Measurements from ENCODE around the gene ASMTL.
"Not testable (repeated sequence)": the region's sequence is repeated elsewhere in the genome, so short reads cannot be mapped to it uniquely, and the experiment has no call there.

Gene ASMTL

DNA sequence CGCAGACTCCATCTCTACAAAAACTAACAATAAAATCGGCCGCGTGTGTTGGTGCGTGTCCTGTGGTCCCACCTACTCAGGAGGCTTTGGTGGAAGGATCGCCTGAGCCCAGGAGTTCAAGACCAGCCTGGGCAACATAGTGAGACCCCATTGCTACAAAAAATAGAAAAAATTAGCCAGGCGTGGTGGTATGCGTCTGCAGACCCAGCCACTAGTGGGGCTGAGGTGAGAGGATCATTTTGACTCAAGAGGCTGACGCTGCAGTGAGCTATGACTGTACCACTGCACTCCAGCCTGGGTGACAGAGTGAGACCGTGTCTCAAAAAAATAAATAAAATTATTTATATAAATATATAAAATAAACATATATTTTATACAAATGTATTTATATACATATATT lies 22.3 kb downstream of the ASMTL start:
- TF ChIP-seq OSR1 (CRISPR knock-in tag; IDR thresholded peaks at IDR 0.05) (no peak), ESRRG (CRISPR knock-in tag; IDR thresholded peaks at IDR 0.05) (no peak), RARB (CRISPR knock-in tag; IDR thresholded peaks at IDR 0.05) (no peak), ZFP3 (CRISPR knock-in tag; IDR thresholded peaks at IDR 0.05) (no peak), ZFP30 (CRISPR knock-in tag; IDR thresholded peaks at IDR 0.05) (no peak), ZC3H10 (CRISPR knock-in tag; IDR thresholded peaks at IDR 0.05) (no peak), ARNTL (CRISPR knock-in tag; IDR thresholded peaks at IDR 0.05; ENCODE audit: borderline replicate concordance, low read depth) (no peak), SNAI2 (CRISPR knock-in tag; IDR thresholded peaks at IDR 0.05) (no peak), GLIS3 (CRISPR knock-in tag; IDR thresholded peaks at IDR 0.05) (no peak), TCF4 (CRISPR knock-in tag; IDR thresholded peaks at IDR 0.05; ENCODE audit: borderline replicate concordance) (no peak)
- TF ChIP-seq, protein P1, sequence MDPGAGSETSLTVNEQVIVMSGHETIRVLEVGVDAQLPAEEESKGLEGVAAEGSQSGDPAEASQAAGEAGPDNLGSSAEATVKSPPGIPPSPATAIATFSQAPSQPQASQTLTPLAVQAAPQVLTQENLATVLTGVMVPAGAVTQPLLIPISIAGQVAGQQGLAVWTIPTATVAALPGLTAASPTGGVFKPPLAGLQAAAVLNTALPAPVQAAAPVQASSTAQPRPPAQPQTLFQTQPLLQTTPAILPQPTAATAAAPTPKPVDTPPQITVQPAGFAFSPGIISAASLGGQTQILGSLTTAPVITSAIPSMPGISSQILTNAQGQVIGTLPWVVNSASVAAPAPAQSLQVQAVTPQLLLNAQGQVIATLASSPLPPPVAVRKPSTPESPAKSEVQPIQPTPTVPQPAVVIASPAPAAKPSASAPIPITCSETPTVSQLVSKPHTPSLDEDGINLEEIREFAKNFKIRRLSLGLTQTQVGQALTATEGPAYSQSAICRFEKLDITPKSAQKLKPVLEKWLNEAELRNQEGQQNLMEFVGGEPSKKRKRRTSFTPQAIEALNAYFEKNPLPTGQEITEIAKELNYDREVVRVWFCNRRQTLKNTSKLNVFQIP (CRISPR knock-in tag; IDR thresholded peaks at IDR 0.05; ENCODE audit: borderline replicate concordance, low read depth) = no peak
- ATAC-seq = no peak

DNA sequence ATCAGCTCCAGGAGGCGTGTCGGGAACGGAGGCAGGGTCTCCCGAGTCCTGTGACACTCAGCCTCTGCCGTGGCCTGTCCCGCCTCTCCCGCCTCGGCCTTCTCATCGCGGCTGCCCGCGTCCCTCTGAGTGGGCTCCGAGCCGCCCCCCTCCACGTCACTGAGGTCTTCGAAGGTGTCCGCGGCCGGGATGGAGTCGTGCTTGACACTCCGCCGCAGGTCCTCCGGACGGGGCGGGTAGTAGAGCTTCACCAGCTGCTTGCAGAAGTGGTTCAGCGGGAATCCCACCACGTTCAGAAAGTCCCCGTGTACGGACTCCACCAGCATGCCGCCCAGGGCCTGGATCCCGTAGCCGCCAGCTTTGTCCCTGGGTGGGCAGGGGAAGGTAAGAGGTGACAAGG lies 25.0 kb downstream of the ASMTL start:
- no peak for ATAC-seq
- TF ChIP-seq ZNF8 (CRISPR knock-in tag; IDR thresholded peaks at IDR 0.05) (no peak), ZFP30 (CRISPR knock-in tag; IDR thresholded peaks at IDR 0.05) (no peak), ZC3H10 (CRISPR knock-in tag; IDR thresholded peaks at IDR 0.05) (no peak), ESRRG (CRISPR knock-in tag; IDR thresholded peaks at IDR 0.05) (no peak), BACH2 (CRISPR knock-in tag; IDR thresholded peaks at IDR 0.05; ENCODE audit: borderline replicate concordance) (no peak)

DNA sequence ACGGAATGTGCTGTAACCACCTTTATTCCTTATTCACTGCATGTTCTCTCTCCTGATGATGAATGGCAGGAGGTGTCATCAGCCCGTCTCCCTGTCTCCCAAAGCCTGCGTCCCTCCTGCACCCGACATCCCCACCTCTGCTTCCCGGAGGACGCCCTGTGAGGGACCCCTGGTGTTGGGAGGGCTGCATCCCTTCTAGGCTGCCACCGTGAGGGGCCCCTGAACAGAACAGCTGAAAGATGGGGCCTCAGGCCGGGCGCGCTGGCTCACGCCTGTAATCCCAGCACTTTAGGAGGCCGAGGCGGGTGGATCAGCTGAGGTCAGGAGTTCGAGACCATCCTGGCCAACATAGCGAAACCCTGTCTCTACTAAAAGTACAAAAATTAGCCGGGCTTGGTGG lies 26.4 kb downstream of the ASMTL start:
- ATAC-seq = not testable (repeated sequence)

DNA sequence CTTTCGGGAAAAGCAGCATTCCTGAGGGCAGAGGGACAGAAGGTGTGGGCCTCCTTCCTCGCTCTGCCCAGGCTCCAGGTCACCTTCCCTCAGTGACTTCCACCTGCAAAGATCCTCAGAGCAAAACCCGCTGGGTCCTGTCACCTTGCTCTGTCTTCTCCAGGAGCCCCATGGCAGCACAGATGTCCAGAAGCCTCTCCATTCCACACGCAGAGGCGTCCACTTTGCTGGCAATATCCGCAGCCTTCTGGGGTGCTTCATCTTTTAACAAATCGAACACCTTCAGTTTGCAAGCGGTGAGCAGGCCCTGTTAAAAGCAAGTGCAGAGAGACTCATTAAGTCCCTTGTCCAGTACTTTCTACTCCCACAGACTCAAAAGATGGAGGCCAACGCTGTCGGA lies 27.3 kb downstream of the ASMTL start:
- TF ChIP-seq, protein P1 (CRISPR knock-in tag; IDR thresholded peaks at IDR 0.05; ENCODE audit: borderline replicate concordance, low read depth) = no peak
- TF ChIP-seq, protein P2, sequence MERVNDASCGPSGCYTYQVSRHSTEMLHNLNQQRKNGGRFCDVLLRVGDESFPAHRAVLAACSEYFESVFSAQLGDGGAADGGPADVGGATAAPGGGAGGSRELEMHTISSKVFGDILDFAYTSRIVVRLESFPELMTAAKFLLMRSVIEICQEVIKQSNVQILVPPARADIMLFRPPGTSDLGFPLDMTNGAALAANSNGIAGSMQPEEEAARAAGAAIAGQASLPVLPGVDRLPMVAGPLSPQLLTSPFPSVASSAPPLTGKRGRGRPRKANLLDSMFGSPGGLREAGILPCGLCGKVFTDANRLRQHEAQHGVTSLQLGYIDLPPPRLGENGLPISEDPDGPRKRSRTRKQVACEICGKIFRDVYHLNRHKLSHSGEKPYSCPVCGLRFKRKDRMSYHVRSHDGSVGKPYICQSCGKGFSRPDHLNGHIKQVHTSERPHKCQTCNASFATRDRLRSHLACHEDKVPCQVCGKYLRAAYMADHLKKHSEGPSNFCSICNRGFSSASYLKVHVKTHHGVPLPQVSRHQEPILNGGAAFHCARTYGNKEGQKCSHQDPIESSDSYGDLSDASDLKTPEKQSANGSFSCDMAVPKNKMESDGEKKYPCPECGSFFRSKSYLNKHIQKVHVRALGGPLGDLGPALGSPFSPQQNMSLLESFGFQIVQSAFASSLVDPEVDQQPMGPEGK (CRISPR knock-in tag; IDR thresholded peaks at IDR 0.05; ENCODE audit: borderline replicate concordance) = no peak
- no peak for TF ChIP-seq CSDC2 (CRISPR knock-in tag; IDR thresholded peaks at IDR 0.05)
- TF ChIP-seq ZC3H10 (CRISPR knock-in tag; IDR thresholded peaks at IDR 0.05) = no peak
- no peak for TF ChIP-seq ZFP30 (CRISPR knock-in tag; IDR thresholded peaks at IDR 0.05)
- no peak for ATAC-seq

DNA sequence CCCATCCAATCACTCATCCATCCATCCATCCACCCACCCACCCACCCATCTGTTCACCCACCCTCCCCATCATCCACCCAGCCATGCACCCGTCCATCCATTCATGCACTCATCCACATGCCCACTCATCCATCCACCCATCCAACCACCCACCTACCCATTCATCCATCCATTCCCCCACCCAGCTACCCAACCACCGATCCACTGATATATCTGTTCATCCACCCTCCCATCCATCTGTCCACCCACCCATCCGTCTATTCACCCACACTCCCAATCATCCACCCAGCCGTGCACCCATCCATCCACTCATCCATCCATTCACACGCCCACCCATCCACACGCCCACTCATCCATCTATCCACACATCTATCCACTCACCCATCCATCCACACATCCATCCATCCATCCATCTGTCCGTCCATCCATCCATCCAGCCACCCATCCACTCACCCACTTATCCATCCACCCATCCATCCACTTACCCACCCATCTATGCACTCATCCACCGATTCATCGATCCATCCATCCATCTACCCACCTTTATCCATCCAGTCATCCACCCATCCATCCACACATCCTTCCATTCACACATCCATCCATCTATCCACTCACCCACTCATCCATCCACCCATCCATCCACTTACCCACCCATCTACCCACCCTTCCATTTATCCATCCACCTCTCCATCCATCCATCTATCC lies 28.4 kb downstream of the ASMTL start:
- TF ChIP-seq ZFP3 (CRISPR knock-in tag; IDR thresholded peaks at IDR 0.05) = no peak
- ATAC-seq = no peak

DNA sequence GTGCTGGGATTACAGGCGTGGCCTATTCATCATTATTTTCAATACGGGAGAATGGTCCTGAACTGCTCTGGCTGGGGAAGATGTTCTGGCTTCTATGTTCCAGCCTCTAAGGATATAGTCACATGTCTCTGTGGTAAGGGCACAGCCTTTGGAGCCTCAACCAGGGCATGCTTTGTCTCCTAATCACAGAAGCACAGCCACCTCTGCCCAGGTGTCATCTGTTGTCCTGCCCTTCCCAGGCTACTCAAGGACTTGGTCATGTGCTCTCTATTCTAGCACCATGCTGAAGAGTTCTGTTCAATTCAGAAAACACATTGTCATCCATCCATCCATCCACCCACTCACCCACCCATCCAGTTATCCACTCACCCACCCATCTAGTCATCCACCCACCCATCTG lies 29.5 kb downstream of the ASMTL start:
- no peak for ATAC-seq
- TF ChIP-seq, protein P3, sequence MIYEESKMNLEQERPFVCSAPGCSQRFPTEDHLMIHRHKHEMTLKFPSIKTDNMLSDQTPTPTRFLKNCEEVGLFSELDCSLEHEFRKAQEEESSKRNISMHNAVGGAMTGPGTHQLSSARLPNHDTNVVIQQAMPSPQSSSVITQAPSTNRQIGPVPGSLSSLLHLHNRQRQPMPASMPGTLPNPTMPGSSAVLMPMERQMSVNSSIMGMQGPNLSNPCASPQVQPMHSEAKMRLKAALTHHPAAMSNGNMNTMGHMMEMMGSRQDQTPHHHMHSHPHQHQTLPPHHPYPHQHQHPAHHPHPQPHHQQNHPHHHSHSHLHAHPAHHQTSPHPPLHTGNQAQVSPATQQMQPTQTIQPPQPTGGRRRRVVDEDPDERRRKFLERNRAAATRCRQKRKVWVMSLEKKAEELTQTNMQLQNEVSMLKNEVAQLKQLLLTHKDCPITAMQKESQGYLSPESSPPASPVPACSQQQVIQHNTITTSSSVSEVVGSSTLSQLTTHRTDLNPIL (CRISPR knock-in tag; IDR thresholded peaks at IDR 0.05; ENCODE audit: low read depth) = no peak
- no peak for TF ChIP-seq SNAI2 (CRISPR knock-in tag; IDR thresholded peaks at IDR 0.05)
- no peak for TF ChIP-seq RARB (CRISPR knock-in tag; IDR thresholded peaks at IDR 0.05)
- TF ChIP-seq, protein P4, sequence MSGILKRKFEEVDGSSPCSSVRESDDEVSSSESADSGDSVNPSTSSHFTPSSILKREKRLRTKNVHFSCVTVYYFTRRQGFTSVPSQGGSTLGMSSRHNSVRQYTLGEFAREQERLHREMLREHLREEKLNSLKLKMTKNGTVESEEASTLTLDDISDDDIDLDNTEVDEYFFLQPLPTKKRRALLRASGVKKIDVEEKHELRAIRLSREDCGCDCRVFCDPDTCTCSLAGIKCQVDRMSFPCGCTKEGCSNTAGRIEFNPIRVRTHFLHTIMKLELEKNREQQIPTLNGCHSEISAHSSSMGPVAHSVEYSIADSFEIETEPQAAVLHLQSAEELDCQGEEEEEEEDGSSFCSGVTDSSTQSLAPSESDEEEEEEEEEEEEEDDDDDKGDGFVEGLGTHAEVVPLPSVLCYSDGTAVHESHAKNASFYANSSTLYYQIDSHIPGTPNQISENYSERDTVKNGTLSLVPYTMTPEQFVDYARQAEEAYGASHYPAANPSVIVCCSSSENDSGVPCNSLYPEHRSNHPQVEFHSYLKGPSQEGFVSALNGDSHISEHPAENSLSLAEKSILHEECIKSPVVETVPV (CRISPR knock-in tag; IDR thresholded peaks at IDR 0.05) = no peak
- TF ChIP-seq, protein P1 (CRISPR knock-in tag; IDR thresholded peaks at IDR 0.05; ENCODE audit: borderline replicate concordance, low read depth) = no peak
- TF ChIP-seq ESRRG (CRISPR knock-in tag; IDR thresholded peaks at IDR 0.05) = no peak
